DND-41 (cell line): Measurements from ENCODE around the gene KRCC1.

Source experiments
- EZH2 ChIP-seq: IDR thresholded peaks from 3 replicates; pipeline ENCODE4 v1.6.1; 2012; ENCODE audit warnings: borderline replicate concordance, low read depth, mild to moderate bottlenecking, moderate library complexity, low read length, inconsistent platforms; ENCODE audit not compliant: severe bottlenecking
- TF ChIP-seq, protein P1 (sequence below): IDR thresholded peaks from 2 replicates; pipeline ENCODE4 v1.5.1; 2012; ENCODE audit warnings: borderline replicate concordance, low read length, moderate library complexity, mild to moderate bottlenecking; ENCODE audit not compliant: poor library complexity, severe bottlenecking; ENCODE audit errors: extremely low read depth

DNA sequence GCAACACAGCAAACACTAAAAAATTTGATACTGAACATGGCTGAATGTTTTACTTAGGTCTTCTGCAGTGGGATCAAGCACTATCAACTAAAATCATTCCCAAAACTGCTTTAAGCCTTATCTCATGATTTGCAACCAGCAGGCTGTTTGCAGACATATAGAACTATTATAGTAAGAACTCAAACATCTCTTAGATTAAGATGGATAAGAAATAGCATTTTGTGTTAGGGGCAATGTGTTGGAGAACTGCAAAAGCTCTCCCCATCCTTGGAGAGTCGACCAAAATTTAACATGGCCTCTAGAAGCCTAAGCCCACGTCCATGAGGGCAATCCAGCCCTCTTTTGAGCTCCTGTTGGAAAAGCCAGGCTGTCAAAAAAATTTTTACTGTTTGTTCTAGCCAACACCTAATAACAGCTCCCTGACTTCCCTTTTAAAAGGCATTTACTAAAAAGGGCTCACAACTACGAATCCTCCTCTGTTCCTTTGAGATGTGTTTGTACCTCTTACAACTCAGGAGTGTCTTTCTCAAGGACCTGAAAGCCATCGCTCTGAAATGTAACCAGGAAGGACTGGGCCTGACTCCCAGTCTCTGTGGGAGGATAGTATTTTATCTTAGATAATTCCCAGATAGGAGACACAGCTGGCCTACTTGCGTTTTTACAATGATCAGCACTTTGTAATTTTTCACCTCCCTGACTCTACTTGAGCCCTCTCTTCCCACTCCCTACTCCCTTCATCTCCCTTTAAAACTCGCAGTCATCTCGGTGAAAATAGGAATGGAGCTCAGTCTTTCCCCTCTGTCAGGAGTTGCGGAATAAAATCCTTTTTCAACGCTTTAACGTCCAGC is 1.4 kb downstream of the KRCC1 start:
- TF ChIP-seq, protein P1, sequence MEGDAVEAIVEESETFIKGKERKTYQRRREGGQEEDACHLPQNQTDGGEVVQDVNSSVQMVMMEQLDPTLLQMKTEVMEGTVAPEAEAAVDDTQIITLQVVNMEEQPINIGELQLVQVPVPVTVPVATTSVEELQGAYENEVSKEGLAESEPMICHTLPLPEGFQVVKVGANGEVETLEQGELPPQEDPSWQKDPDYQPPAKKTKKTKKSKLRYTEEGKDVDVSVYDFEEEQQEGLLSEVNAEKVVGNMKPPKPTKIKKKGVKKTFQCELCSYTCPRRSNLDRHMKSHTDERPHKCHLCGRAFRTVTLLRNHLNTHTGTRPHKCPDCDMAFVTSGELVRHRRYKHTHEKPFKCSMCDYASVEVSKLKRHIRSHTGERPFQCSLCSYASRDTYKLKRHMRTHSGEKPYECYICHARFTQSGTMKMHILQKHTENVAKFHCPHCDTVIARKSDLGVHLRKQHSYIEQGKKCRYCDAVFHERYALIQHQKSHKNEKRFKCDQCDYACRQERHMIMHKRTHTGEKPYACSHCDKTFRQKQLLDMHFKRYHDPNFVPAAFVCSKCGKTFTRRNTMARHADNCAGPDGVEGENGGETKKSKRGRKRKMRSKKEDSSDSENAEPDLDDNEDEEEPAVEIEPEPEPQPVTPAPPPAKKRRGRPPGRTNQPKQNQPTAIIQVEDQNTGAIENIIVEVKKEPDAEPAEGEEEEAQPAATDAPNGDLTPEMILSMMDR: no peak
- no peak for TF ChIP-seq EZH2
